ENCODE measurements around the gene NLRP6. TPM values are rescaled to one million over a fixed set of nuclear protein-coding genes. Genes with fewer than 3 reads are reported as not detected.
A peak's percentile ranks its signal among the peaks of the same experiment; 100 is the strongest.

The NLRP6 gene
- total RNA-seq, 1 experiment from 2014 or later, result not detected

DNA sequence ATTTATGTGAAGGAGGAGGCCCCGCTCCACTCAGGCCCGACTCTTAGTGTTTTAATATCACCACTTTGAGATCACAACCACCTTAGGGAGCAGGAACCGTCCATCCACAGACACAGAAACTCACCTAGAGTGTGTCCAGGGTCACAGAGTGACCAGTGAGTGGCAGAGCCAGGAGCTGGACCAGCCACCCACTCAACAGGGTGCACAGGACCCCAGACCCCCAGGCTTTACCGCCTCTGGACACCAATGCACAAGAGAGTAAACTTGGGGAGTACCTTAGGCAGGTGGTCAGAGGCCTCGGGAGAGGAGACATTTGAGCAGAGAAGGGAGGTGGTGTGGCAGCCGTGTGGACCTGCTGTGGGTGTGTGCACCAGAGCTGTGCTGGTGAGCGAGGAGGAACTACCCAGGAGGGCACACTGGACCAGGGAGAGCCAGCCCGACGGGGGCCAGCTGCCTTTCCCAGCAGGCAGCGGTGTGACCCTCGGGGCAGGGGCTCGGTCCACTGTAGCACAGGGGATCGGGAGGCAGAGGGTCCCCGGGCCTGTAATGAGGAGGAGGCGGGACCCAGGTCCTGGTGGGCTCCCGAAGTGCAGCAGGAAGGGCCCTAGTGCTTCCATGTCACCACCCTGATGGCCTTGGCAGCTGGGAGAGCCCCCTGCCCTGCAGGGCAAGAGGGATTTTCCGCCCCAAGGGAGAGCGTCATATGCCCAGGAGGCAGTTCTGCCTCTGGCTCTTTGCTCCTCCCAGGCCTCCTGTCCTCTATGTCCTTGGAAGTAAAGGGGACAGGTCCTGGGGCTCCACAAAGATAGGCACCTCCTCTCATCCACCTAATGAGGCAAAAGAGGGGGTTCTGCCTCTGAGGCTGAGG, 7.5 kb upstream of the NLRP6 start:
- no peak overlapping the region for H2BK12ac ChIP-seq (ENCODE audit: insufficient read length, low read depth, low read length)
- H3K79me1 ChIP-seq (ENCODE audit: insufficient read depth, low read depth, low read length, poor library complexity, severe bottlenecking), result no peaks in the 10 kb centered on the region
- no peak overlapping the region for H3K4ac ChIP-seq (ENCODE audit: low read depth, low read length)
- no peaks in the 10 kb centered on the region for H4K20me1 ChIP-seq (ENCODE audit: control insufficient read depth, insufficient read depth, insufficient read length)
- H3K27ac ChIP-seq (ENCODE audit: insufficient read length, low read depth, low read length), result no peak overlapping the region
- peaks cover 13% of the 10 kb centered on the region for H3K27me3 Mint-ChIP-seq (ENCODE audit: low read depth)
- no peak overlapping the region for H2AK5ac ChIP-seq (ENCODE audit: insufficient read length, low read length)
- H2BK15ac ChIP-seq (ENCODE audit: low read depth, low read length), result no peak overlapping the region
- H3K14ac ChIP-seq (ENCODE audit: insufficient read depth, low read length), result no peak overlapping the region
- no peak overlapping the region for H3K56ac ChIP-seq (ENCODE audit: insufficient read length, low read depth, low read length)
- no peaks in the 10 kb centered on the region for H3K23me2 ChIP-seq (ENCODE audit: insufficient read length, low read depth, low read length, poor library complexity, severe bottlenecking)
- no peak overlapping the region for H3T11ph ChIP-seq (ENCODE audit: low read length)
- DNase-seq, result peak; percentile 25
- TF ChIP-seq CTCF (conservative IDR thresholded peaks at IDR 0.05), result no peak
- no peak overlapping the region for H4K8ac ChIP-seq (replicated peaks; ENCODE audit: insufficient read length, low read depth, low read length)
- peaks cover 34 to 37% of the 10 kb centered on the region in 2 experiments for H3K4me1 Mint-ChIP-seq
- H3K9ac ChIP-seq (ENCODE audit: extremely low read depth, insufficient read length, low read length), result no peak overlapping the region
- no peak overlapping the region for H3K18ac ChIP-seq (ENCODE audit: insufficient read length, low read depth, low read length)
- no peak overlapping the region for H2AFZ ChIP-seq (ENCODE audit: low read length)
- WGBS (ENCODE audit: extremely low coverage, insufficient read length, low lambda C conversion rate), result no CpG with 5 or more reads among the region's 18 CpGs
- H3K23ac ChIP-seq (ENCODE audit: insufficient read length, low read depth, low read length), result no peak overlapping the region
- H3K36me3 Mint-ChIP-seq (ENCODE audit: insufficient read depth in 1 of 3, low read depth in 3 of 3), result peaks cover 0 to 6% (median 3%) of the 10 kb centered on the region in 3 experiments; a peak in 4 of 7 replicates
- H3K27me3 ChIP-seq (ENCODE audit: insufficient read depth, low read length), result no peaks in the 10 kb centered on the region
- H3K9me3 Mint-ChIP-seq, result peaks cover 12 to 17% of the 10 kb centered on the region in 2 experiments
- no peak overlapping the region for H2BK20ac ChIP-seq (ENCODE audit: low read depth, low read length, poor library complexity, severe bottlenecking)
- H3K9me3 ChIP-seq (ENCODE audit: control insufficient read depth, low read depth, low read length), result no peaks in the 10 kb centered on the region
- H2BK120ac ChIP-seq (ENCODE audit: low read depth, low read length, poor library complexity, severe bottlenecking), result no peak overlapping the region
- no peak overlapping the region; a peak in 1 of 5 replicates for H3K4me3 Mint-ChIP-seq
- H4K5ac ChIP-seq (ENCODE audit: insufficient read length, low read depth, low read length), result no peak overlapping the region
- peaks cover 6% of the 10 kb centered on the region for H3K4me1 ChIP-seq (ENCODE audit: insufficient read depth, low read length)
- H3K27ac Mint-ChIP-seq, result no peak overlapping the region; a peak in 1 of 7 replicates
- no peaks in the 10 kb centered on the region for H3K79me2 ChIP-seq (ENCODE audit: insufficient read depth, low read length)
- H3K4me2 ChIP-seq (ENCODE audit: insufficient read depth, insufficient read length, low read length), result no peak overlapping the region
- H2BK5ac ChIP-seq (ENCODE audit: insufficient read length, low read length), result no peak overlapping the region
- H4K91ac ChIP-seq (ENCODE audit: insufficient read length, low read depth, low read length), result no peak overlapping the region

Measured in H9 (cell line).